ENCODE measurements around the gene APOL1.
"Not testable (repeated sequence)": the region's sequence is repeated elsewhere in the genome, so short reads cannot be mapped to it uniquely, and the experiment has no call there.

GRCh38 chr22:36203441-36203840, 49.5 kb upstream of the APOL1 start:
- TF ChIP-seq CTCF (IDR thresholded peaks at IDR 0.05; ENCODE audit: low read length); EZH2 (IDR thresholded peaks at IDR 0.05; ENCODE audit: borderline replicate concordance, low read length): not testable (repeated sequence)
